Lower leg skin (tissue), 4 donors: ENCODE results near the gene MDC1. TPM values are rescaled to one million over a fixed set of nuclear protein-coding genes. Genes with fewer than 3 reads are reported as not detected.
A peak's percentile ranks its signal among the peaks of the same experiment; 100 is the strongest.

Experiments
- DNase-seq, 2 donors: peaks; one replicate each; pipeline ENCODE4 v3.0.0-alpha.2; 2019; ENCODE audit warnings: low spot score in 2 of 2
- H3K4me3 ChIP-seq: fragments of 200-600 bp; sonication (generic); 2 replicates; pipeline ENCODE4 v1.5.1; 2017; ENCODE audit warnings: mild to moderate bottlenecking, low read depth; ENCODE audit not compliant: poor library complexity, severe bottlenecking
- POLR2A ChIP-seq, 2 donors: fragments of 450-650 bp; IDR thresholded peaks; one replicate each; pipeline ENCODE4 v1.6.1; 2016 to 2017; ENCODE audit warnings: antibody characterized with exemption in 2 of 2, mild to moderate bottlenecking in 1 of 2, moderate library complexity in 1 of 2
- WGBS, 2 donors: methylation state at CpG; one replicate each; pipeline ENCODE4 v1.1.5; 2018; 5-methylcytosine and 5-hydroxymethylcytosine counted together
- intact Hi-C: fragments of 100-400 bp; cut with DNase I; formaldehyde crosslinking; loops from one replicate; pipeline ENCODE4 v1.15.0; 2023; ENCODE audit warnings: low total_unique reads
- total RNA-seq, 4 donors: library from RNA; depleted of rRNA; stranded (reverse); fragments of >200 nt; gene quantifications; one replicate each; pipeline ENCODE4 v1.1.0, GENCODE V29; 2016
- TF ChIP-seq, protein P1 (sequence below), 3 donors: fragments of 450-650 bp; IDR thresholded peaks; one replicate each; pipeline ENCODE4 v1.5.1; 2016; ENCODE audit warnings: antibody characterized with exemption in 3 of 3, mild to moderate bottlenecking in 3 of 3, moderate library complexity in 2 of 3

MDC1 gene
- total RNA-seq, 4 donors from 2014 or later, result 9.7 to 21.4 (median 9.8) TPM

DNA sequence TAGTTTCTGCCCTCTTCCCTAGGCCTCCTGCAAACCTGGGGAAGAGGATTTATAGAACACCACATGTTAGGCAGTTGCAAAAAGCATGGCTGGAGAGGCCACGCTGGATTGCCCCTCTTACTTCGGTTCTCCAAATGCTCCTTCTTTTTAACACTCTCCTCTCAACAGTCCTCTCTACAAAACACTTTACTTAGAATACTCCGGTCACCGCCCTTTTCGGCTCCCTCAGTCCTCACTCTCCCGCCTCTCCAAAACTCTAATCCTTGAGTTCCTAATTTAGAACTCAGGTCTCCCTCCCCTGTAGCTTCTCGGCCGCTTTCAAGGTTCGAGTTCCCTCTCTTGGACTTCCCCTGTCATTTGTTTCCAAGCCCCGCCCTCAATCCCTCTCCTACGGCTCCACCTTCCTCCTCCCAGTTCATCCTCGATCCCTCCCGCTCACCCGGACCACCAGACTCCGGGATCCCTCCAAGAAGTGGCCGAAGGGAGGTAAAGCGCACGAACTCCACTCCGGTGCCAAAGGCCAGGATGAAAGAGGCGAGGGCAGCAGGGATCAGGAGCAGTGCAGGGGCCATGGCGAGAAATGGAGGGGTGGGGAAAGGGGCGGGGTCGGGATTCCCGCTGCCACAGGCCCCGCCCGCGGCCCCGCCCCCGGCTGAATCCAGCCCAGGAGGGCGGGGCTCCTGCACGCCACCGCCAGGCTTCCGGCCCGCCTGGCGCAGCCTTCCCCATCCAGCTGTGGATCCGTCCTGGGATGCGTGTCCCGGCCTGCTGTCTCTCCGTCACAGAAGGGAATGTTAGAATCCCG is 26.5 kb downstream of the MDC1 start, which contains the start of gene NRM:
NRM (minus strand) TSS at position 582 of the 805 bp plus-strand sequence; CDS start at position 572, 10 bp downstream.
- 0 to 1% methylated on average over 34 to 40 of the region's 40 CpGs for WGBS, 2 donors
- DNase-seq, result peak; percentile 87 to 96
- peak within 1 kb of the TSS; percentile 54 for H3K4me3 ChIP-seq
- no peak for TF ChIP-seq POLR2A (IDR thresholded peaks at IDR 0.05)
- TF ChIP-seq, protein P1, sequence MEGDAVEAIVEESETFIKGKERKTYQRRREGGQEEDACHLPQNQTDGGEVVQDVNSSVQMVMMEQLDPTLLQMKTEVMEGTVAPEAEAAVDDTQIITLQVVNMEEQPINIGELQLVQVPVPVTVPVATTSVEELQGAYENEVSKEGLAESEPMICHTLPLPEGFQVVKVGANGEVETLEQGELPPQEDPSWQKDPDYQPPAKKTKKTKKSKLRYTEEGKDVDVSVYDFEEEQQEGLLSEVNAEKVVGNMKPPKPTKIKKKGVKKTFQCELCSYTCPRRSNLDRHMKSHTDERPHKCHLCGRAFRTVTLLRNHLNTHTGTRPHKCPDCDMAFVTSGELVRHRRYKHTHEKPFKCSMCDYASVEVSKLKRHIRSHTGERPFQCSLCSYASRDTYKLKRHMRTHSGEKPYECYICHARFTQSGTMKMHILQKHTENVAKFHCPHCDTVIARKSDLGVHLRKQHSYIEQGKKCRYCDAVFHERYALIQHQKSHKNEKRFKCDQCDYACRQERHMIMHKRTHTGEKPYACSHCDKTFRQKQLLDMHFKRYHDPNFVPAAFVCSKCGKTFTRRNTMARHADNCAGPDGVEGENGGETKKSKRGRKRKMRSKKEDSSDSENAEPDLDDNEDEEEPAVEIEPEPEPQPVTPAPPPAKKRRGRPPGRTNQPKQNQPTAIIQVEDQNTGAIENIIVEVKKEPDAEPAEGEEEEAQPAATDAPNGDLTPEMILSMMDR (IDR thresholded peaks at IDR 0.05), result no peak
- intact Hi-C loops, result no loop called here

DNA sequence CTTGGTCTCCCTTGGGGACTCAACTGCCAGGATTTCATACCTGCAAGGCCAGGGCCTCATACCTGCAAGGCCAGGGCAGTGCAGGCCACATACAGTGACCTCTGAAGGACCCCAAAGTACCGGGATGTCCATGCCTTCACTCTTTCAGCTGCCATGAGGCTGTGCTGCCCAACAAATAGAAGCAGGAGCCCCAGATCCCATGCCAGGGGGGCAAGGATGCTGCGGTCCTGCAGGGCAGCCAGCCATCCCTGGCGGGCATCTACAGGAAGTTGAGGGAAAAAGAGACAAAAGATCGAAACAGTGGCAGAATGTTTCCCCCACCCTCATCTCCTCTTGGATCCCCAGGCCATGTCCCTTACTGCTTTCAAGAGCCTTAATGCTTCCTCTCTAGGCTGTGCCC is 27.1 kb downstream of the MDC1 start:
- TF ChIP-seq, protein P1 (IDR thresholded peaks at IDR 0.05), result no peak
- no peak for TF ChIP-seq POLR2A (IDR thresholded peaks at IDR 0.05)
- no peak for DNase-seq
- intact Hi-C loops, result no loop called here
- WGBS, 2 donors, result 7 to 18% methylated on average over 4 of the region's 4 CpGs
- H3K4me3 ChIP-seq, result no peak overlapping the region

DNA sequence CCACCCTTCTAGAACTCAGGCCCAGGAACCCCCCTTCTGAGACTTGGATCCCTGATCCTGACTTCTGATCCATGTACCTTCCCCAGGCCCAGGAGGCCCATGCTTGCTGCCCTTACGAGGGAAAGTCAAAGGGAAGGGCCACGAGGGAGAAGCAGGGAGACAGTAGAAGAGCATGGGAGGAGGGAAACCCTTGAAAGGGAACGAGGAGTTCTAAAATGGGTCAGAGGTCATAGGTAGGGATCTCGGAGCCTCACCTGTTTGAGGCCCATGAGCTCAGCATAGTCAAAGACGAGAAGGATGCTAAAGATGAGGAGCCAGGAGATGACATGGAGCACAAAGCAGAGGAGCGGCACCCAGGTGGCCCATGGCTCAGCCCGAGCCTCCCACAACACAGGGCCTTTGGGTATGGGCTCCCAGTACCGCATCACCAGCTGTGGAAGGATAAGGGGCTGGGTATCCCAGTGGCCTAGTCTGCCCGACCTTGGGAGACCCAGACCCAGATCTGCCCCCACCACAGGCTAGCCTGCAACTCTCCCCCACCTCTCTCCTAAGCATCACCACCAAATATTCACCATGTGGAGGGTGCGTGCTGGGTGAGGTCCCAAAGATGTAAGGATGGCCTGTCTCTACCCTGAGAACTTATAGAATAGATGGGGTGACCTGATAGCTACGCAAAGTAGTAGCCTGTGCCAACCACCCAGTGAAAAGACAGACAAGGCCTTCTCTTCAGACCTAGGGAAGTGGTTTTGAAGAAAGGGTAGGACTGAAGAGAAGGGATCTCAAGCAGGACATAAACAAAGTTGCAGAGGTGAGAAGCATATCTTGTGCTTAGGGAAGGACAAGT is 27.8 kb downstream of the MDC1 start:
- no peak for DNase-seq
- intact Hi-C loops, result no loop called here
- no peak overlapping the region for H3K4me3 ChIP-seq
- 62 to 69% methylated on average over 11 of the region's 11 CpGs for WGBS, 2 donors
- no peak for TF ChIP-seq POLR2A (IDR thresholded peaks at IDR 0.05)
- TF ChIP-seq, protein P1 (IDR thresholded peaks at IDR 0.05), result no peak

DNA sequence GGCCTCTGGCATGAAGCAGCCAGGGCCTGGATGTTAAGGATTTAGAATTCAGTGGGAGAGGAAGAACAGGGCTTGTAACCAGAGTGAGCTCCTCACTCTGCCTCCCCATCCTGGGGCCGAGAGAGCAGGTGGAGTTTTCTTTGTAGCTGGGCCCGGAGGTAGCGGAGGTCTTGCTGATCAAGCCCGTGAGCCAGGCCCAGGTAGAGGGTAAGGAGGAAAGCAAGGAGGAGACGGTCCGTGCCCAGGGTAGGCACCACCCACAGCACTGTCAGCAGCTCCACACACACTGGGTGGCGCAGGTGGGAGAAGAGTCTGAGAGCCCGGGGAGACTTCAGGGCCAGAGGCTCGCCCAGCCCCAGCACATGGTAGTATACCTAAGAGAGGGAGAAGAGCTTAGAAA is 28.5 kb downstream of the MDC1 start:
- intact Hi-C loops, result no loop called here
- TF ChIP-seq POLR2A (IDR thresholded peaks at IDR 0.05), result no peak
- TF ChIP-seq, protein P1 (IDR thresholded peaks at IDR 0.05), result no peak
- no peak for DNase-seq
- WGBS, 2 donors, result 41 to 57% methylated on average over 9 of the region's 9 CpGs
- H3K4me3 ChIP-seq, result no peak overlapping the region

DNA sequence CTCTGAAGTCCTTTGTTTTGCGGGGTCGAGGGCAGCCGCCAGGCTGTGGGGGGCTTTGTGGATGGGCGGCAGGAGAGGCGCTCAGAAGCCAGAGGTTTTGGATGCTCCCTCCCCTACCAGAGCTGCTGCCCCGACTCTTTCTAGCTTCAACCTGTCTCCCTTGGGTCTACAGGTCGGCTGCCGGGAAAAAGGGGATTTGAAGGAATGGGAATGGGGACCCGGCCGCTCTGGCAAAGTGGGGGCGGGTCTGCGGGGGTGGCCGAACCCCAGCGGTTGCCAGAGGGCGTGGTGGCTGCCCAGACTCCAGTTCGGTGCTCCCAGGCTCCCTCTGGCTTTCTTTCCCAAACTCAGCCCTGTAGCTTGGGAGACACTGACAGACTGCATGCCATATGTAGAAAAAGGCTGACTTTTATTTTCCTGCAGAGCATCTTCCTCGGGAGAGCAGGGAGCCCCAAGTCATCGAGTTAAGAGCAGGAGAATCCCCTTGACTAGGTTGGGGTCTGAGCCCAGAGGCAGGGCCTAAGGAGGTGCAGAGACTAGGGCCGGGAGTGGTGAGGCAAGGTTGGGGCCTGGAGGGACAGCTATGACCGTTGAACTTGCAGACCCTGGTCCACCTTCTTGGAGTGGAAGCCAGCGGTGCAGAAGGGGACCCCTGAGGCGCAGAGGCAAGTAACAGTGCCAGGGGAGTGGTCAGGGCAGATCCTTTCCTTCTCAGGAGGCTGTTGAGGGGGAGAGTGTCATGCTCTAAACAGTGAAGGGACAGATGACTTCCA is 29.2 kb downstream of the MDC1 start:
- H3K4me3 ChIP-seq, result peak overlapping the region; percentile 76
- intact Hi-C loops, result no loop called here
- TF ChIP-seq, protein P1 (IDR thresholded peaks at IDR 0.05), result no peak
- TF ChIP-seq POLR2A (IDR thresholded peaks at IDR 0.05), result no peak
- no peak for DNase-seq
- WGBS, 2 donors, result 5% methylated on average over 22 of the region's 22 CpGs
